GM03348 (cell line): Measurements from ENCODE around the gene SPAG7.

Source experiments
- DNase-seq: peaks from one replicate; pipeline ENCODE4 v3.0.0; 2012; ENCODE audit warnings: low spot score

Gene SPAG7

DNA sequence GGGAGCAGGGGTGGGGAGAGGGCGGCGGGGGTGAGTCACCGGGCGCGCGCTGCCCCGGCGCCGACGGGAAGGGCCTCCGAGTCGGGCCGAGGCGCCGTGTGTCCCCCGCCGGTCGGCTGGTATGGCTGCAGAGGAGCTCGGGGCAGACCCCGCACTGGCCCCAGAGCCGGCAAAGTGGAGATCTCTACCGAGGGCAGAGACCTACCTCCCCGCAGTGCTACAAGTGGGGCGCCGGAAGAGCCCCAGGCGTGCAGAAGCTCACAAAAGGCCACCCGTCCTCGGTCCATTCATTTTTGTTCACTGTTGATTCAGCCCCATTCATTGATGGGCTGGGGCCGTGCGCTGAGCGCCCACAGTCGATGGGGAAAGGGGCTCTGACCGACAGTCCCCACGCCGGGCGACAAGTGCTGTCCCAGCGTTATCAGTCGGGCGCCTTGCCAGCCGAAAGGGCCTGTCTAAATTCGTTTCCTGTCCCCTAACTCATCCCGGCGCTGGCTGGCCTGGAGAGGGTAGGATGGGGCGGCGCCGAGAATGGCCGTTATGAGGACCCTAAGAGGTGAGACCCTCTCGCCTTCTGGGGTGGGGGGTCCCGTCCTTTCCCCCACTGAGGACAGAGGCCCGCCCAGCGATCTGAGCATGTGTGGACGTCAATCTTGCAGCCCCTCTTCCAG, 17.4 kb downstream of the SPAG7 start:
- DNase-seq, result no peak

GRCh38 chr17:4949321-4950074, 18.1 kb downstream of the SPAG7 start:
- peak; percentile 84 for DNase-seq

DNA sequence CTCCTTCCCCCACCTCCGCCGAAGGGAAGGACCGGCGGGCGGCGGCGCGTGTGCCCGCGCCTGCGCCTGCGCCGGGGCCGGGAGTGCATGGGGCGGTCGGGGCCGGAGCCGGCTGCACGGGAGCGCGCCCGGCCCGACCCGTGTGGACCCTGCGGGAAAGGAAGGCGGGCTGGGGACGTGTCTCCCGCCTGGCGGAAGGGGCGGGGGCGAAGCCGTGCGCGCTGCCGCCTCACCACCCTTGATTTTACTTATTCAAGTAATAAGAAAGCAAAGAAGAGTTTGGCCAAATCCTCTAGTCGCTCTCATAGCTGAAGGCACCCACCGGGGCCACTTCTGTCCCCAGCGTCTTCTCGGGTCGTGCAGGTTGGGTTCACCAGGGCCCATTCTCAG, 18.7 kb downstream of the SPAG7 start:
- DNase-seq, result peak; percentile 98

DNA sequence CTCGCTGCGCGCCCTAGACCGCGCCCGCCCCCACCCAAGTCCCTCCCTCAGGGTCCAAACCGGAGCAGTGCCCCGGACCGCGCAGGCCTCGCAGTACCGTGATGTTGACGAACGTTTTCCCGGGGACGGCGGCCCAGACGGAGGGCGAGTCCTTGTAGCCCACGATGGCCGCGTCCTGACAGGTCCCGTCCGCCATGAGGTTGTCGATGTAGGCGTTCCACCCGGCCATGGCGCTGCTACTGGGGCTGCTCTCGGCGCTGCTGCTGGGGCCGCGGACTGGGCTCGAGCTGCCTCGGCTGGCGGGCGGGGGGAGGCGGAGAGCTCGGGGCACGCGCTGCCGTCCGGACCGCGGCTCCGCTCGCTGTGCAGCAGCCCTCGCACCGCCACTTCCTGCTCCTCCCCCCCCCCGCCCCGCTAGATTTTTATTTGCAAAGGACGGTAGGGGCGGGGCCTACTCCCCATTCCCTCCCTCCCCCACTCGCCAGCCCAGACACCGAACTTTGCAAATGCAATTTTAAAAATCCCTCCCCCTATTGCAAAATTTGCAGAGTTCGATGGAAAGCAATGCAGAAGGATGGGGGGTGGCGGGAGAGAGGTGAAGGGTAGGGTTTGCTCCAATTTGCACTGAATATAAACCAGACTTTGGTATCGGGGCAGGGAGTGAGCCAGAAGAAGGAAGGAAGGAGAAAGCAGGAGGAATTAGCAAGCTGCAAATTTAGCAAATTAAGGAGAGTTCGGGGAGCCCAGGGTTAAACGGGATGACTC, 19.3 kb downstream of the SPAG7 start, which contains the start of gene PFN1:
PFN1 (minus strand) TSS at position 365 of the 765 bp plus-strand sequence; CDS start at position 229, 136 bp downstream.
- DNase-seq, result peak; percentile 94

GRCh38 chr17:4947411-4948165, 20.0 kb downstream of the SPAG7 start:
- peak; percentile 78 for DNase-seq

GRCh38 chr17:4947010-4947410, 20.6 kb downstream of the SPAG7 start:
- DNase-seq, result no peak

DNA sequence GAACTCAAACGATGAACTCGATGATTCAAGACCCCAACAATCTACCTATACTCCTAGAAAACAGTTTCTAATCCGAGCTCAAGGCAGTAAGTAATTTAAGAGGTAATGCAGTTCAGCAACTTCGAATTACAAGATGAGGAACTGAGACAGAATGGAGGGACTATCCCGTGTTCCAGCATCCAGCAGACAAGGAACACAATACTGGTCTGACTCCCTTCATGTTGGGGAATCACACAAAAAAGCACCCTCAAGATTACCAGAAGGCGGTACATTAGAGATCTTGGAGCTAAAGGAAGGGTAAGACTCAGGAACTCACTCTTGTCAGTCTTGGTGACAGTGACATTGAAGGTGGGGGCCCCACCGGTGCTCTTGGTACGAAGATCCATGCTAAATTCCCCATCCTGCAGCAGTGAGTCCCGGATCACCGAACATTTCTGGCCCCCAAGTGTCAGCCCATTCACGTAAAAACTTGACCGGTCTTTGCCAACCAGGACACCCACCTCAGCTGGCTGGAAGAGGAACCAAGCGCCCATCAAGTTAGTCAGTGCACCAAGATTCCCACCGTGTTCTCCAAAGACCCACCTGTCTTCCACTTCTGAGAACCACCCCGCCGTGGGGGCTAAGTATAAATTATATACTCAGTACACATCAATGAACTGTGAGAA, 21.2 kb downstream of the SPAG7 start:
- no peak for DNase-seq

GRCh38 chr17:4945944-4946280, 21.7 kb downstream of the SPAG7 start:
- DNase-seq, result no peak

GRCh38 chr17:4945176-4945943, 22.3 kb downstream of the SPAG7 start:
- DNase-seq, result peak; percentile 92

DNA sequence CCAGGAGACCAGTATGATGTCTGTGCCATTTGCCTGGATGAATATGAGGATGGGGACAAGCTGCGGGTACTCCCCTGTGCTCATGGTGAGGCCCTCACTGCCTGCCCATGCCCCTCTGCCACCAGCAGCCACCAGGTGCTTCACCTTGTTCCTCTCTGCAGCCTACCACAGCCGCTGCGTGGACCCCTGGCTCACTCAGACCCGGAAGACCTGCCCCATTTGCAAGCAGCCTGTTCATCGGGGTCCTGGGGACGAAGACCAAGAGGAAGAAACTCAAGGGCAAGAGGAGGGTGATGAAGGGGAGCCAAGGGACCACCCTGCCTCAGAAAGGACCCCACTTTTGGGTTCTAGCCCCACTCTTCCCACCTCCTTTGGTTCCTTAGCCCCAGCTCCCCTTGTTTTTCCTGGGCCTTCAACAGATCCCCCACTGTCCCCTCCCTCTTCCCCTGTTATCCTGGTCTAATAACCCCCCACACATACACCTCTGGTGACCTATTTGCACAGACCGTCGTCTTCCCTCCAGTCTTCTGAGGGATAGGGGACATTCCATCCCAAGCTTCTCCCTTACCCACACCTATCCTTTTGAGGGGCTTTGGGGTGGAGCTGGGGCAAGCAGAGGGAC, 23.0 kb downstream of the SPAG7 start:
- DNase-seq, result no peak

DNA sequence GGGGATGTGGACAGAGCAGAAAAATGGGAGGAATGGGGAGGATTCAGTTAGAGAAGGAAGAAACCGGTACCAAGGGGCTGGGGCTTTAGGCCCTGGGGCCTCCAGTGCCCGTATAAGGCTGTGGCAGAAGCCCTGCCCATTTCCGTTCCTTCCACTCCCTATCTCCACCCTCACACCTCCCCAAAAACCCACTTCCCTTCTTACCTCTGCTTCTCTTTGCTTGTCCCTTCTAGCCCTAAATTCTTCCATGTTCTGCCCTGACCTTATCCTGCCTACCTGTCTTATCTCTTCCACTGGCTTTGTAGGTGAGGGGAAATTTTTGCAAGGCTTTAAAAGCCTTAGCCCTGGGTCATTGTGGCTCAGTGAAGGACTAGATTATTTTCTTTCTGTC, 23.5 kb downstream of the SPAG7 start:
- DNase-seq, result no peak

GRCh38 chr17:4942760-4943508, 24.7 kb downstream of the SPAG7 start:
- no peak for DNase-seq

- no peak for DNase-seq
Measured at GRCh38 chr17:4941319-4941610, 26.4 kb downstream of the SPAG7 start.

GRCh38 chr17:4940555-4941318, 26.9 kb downstream of the SPAG7 start:
- peak; percentile 82 for DNase-seq

GRCh38 chr17:4939796-4940554, 27.6 kb downstream of the SPAG7 start, which contains the start of the genes RNF167 and SLC25A11:
RNF167 (plus strand) TSS chr17:4940268; CDS start chr17:4940910, 642 bp downstream.
SLC25A11 (minus strand) TSS chr17:4940046; CDS start chr17:4939910, 136 bp downstream.
- DNase-seq, result peak; percentile 98

DNA sequence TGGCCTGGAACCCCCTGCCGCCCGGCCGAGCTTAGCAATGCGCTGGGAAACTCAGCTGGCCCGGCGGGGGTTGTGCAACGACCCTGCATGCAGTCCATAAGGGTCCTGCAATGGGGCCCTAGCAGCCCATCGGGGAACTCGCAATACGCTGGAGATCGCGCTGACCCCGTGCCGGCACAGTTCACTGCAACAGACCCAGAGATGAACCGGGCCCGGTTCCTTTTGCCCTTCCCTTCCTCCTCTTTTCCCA, 28.1 kb downstream of the SPAG7 start:
- DNase-seq, result no peak

DNA sequence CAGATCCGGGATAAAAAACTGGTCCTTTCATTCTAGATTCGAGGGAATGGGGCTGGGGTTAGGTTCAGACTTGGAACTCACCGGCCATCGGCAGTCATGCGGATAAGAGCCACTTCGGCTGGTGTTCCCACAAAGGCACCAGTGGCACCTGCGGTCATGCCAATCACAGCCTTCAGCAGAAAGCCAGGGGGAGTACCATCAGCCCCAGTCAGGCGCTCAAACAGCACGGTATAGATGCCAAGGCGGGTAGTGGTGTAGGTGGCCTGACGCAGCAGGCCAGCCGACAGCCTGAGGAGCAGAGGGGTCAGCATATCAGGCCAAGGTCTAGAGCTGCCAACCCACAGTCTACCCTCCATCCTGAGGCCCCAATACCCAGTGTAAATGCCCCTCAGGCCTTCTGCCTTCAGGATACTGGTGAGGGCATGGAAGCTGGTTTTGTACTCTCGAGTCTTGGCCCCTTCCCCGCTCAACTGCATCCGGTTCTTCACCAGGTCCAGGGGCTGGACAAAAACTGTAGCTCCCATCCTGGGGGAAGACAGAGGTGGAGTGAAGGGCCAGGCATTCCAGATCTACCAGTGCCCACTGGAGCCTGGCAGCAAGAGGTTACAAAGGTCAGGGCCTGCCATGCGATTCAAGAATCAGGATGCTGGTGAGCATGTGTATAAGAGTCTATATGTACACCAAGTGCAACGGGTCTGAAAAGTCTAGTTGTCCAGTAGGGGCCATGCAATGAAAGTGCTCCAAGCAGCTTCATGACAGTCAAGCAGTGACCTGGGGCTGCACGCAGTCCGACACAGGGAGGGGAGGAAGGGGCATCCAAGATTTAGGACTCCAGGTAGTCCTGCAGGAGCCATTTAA, 28.7 kb downstream of the SPAG7 start:
- no peak for DNase-seq
